HCT116 (cell line): ENCODE results near the gene SCML2. TPM values are rescaled to one million over a fixed set of nuclear protein-coding genes. Genes with fewer than 3 reads are reported as not detected.
"Not testable (repeated sequence)": the region's sequence is repeated elsewhere in the genome, so short reads cannot be mapped to it uniquely, and the experiment has no call there.

Source experiments
- ATAC-seq: fragments of 200-7000 bp; cut with Tn5 transposase; 2 replicates; pipeline ENCODE4 v1.9.1; 2020; ENCODE audit warnings: mild to moderate bottlenecking, moderate library complexity
- BruUV-seq: library from RNA; stranded (reverse); fragments of 400-500 nt; replicated peaks from 2 replicates; lab custom pipeline; 2021; lab: Mats Ljungman, UMichigan
- CTCF ChIA-PET: fragments of 300-600 bp; sonication (Branson Sonifier 250); formaldehyde crosslinking; loops from one replicate; lab custom pipeline; 2021; ENCODE audit warnings: antibody characterized with exemption; lab: Charles Lee
- POLR2A ChIA-PET: fragments of 300-600, 350-600 bp; sonication (Branson Sonifier 250); formaldehyde crosslinking; loops from one replicate; lab custom pipeline; 2021; ENCODE audit warnings: antibody characterized with exemption; lab: Charles Lee
- RAD21 ChIA-PET, 2 experiments: fragments of 300-600 bp; sonication (Branson Sonifier 250); formaldehyde crosslinking; loops; one replicate each; lab custom pipeline; 2023; ENCODE audit warnings: low total read pairs in 2 of 2; ENCODE audit not compliant: uncharacterized antibody in 2 of 2, unreplicated experiment in 2 of 2, low non-redundant PET in 1 of 2; lab: Charles Lee
- DNase-seq: peaks from one replicate; pipeline ENCODE4 v3.0.0-alpha.2; 2010; ENCODE audit warnings: low read depth, low spot score
- H2AFZ ChIP-seq: fragments of 200-600 bp; shearing (Covaris generic), sonication (generic); 2 replicates; pipeline ENCODE4 v1.6.1; 2017; ENCODE audit warnings: low read depth, mixed run types, mixed read lengths, antibody characterized with exemption, low read length; ENCODE audit not compliant: poor library complexity, severe bottlenecking
- H3K27ac ChIP-seq: 2 replicates; pipeline ENCODE4 v1.5.1; 2012; ENCODE audit warnings: low read depth, low read length
- H3K27me3 ChIP-seq: fragments of 200-600 bp; sonication (generic); 2 replicates; pipeline ENCODE4 v1.6.1; 2016; ENCODE audit warnings: mixed run types, low read length, mixed read lengths; ENCODE audit not compliant: insufficient read depth
- H3K36me3 ChIP-seq, 2 experiments: fragments of 200-500 bp in 1 of 2; fragments of 200-600 bp in 1 of 2; sonication (Bioruptor generic) in 1 of 2; sonication (generic) in 1 of 2; 2 replicates each; pipeline versions ENCODE4 v1.5.1 to v1.6.1; 2014 to 2016; ENCODE audit warnings: low read length in 2 of 2, inconsistent platforms in 1 of 2, mixed read lengths in 1 of 2, mixed run types in 1 of 2; ENCODE audit not compliant: insufficient read depth in 2 of 2, control insufficient read depth in 1 of 2
- H3K4me1 ChIP-seq, 2 experiments: fragments of 200-600 bp in 1 of 2; sonication (generic) in 1 of 2; 2 replicates each; pipeline versions ENCODE4 v1.5.1 to v1.6.1; 2012 to 2017; ENCODE audit warnings: low read length in 2 of 2, inconsistent platforms in 1 of 2, mild to moderate bottlenecking in 1 of 2, mixed read lengths in 1 of 2, mixed run types in 1 of 2, moderate library complexity in 1 of 2; ENCODE audit not compliant: insufficient read depth in 2 of 2, control insufficient read depth in 1 of 2
- H3K4me2 ChIP-seq: fragments of 200-600 bp; sonication (generic); 2 replicates; pipeline ENCODE4 v1.6.1; 2017; ENCODE audit warnings: mixed run types, low read length, mixed read lengths
- H3K4me3 ChIP-seq, 2 experiments: fragments of 200-600 bp in 1 of 2; sonication (generic) in 1 of 2; replicated peaks in 1 of 2; 2 replicates each; pipeline ENCODE4 v1.5.1; 2011 to 2016; ENCODE audit warnings: low read length in 2 of 2, control low read depth in 1 of 2, low read depth in 1 of 2, mild to moderate bottlenecking in 1 of 2, mixed read lengths in 1 of 2, mixed run types in 1 of 2
- H3K79me2 ChIP-seq: fragments of 200-600 bp; sonication (generic); 2 replicates; pipeline ENCODE4 v1.6.1; 2017; ENCODE audit warnings: mild to moderate bottlenecking, mixed run types, low read length, moderate library complexity, mixed read lengths; ENCODE audit not compliant: insufficient read depth
- H3K9ac ChIP-seq: fragments of 200-600 bp; sonication (generic); 2 replicates; pipeline ENCODE4 v1.6.1; 2016; ENCODE audit warnings: low read length, mixed read lengths
- H3K9me2 ChIP-seq: fragments of 200-600 bp; sonication (generic), shearing (Covaris generic); 2 replicates; pipeline ENCODE4 v1.6.1; 2017; ENCODE audit warnings: mixed run types, mild to moderate bottlenecking, moderate library complexity; ENCODE audit not compliant: insufficient read depth
- H3K9me3 ChIP-seq, 2 experiments: fragments of 200-500 bp in 1 of 2; fragments of 200-600 bp in 1 of 2; sonication (Bioruptor generic) in 1 of 2; sonication (generic) in 1 of 2; 2 replicates each; pipeline ENCODE4 v1.6.1; 2014 to 2017; ENCODE audit warnings: low read length in 2 of 2, mixed read lengths in 2 of 2, inconsistent platforms in 1 of 2, low read depth in 1 of 2, mild to moderate bottlenecking in 1 of 2, mixed run types in 1 of 2, moderate library complexity in 1 of 2; ENCODE audit not compliant: control insufficient read depth in 1 of 2, insufficient read depth in 1 of 2
- H4K20me1 ChIP-seq: fragments of 200-600 bp; sonication (generic), shearing (Covaris generic); 2 replicates; pipeline ENCODE4 v1.6.1; 2017; ENCODE audit warnings: mixed run types, mild to moderate bottlenecking, moderate library complexity; ENCODE audit not compliant: insufficient read depth
- CBX3 ChIP-seq: IDR thresholded peaks from 2 replicates; pipeline ENCODE4 v1.6.1; 2012; ENCODE audit warnings: low read depth
- EZH2 ChIP-seq: fragments of 200-600 bp; sonication (generic); IDR thresholded peaks from 2 replicates; pipeline ENCODE4 v1.6.1; 2017; ENCODE audit warnings: antibody characterized with exemption, mixed run types
- FOSL1 ChIP-seq: IDR thresholded peaks from 2 replicates; pipeline ENCODE4 v1.6.1; 2012; ENCODE audit warnings: low read depth
- ZFX ChIP-seq: fragments of 450-650 bp; IDR thresholded peaks from 2 replicates; pipeline ENCODE4 v1.6.1; 2017
- intact Hi-C: fragments of 100-400 bp; cut with micrococcal nuclease; formaldehyde crosslinking; loops from 2 replicates; pipeline ENCODE4 v1.10.0; 2022
- total RNA-seq: library from RNA; stranded (reverse); gene quantifications from one replicate; pipeline ENCODE4 v1.2.1, GENCODE V29; 2021; ENCODE audit not compliant: unreplicated experiment

SCML2 gene
- total RNA-seq, 1 experiment from 2014 or later = 5.2 TPM

GRCh38 chrX:18252644-18253359, 101.7 kb downstream of the SCML2 start:
- no peaks in the 10 kb centered on the region for H3K36me3 ChIP-seq
- H3K27me3 ChIP-seq = no peaks in the 10 kb centered on the region
- RAD21 ChIA-PET = no interaction called here
- H3K4me3 ChIP-seq = no peak overlapping the region
- no peaks in the 10 kb centered on the region for H3K79me2 ChIP-seq
- no peaks in the 10 kb centered on the region for H4K20me1 ChIP-seq
- H3K27ac ChIP-seq = no peak overlapping the region
- no peaks in the 10 kb centered on the region for H3K9me3 ChIP-seq
- no peaks in the 10 kb centered on the region for H3K4me1 ChIP-seq
- TF ChIP-seq CBX3 (no peak), ZFX (no peak), FOSL1 (no peak), EZH2 (no peak)
- no TSS peak for BruUV-seq
- no peak for DNase-seq
- no peak overlapping the region for H3K9ac ChIP-seq
- no peak overlapping the region for H2AFZ ChIP-seq
- POLR2A ChIA-PET = no interaction called here
- no peak for ATAC-seq
- intact Hi-C loops = no loop called here
- no peak overlapping the region for H3K4me2 ChIP-seq
- CTCF ChIA-PET = no interaction called here
- no peaks in the 10 kb centered on the region for H3K9me2 ChIP-seq

- H4K20me1 ChIP-seq, H3K4me3 ChIP-seq, H2AFZ ChIP-seq, H3K79me2 ChIP-seq, BruUV-seq, H3K9ac ChIP-seq, POLR2A ChIA-PET, RAD21 ChIA-PET, DNase-seq, H3K4me1 ChIP-seq, CTCF ChIA-PET, H3K27ac ChIP-seq, H3K9me3 ChIP-seq, H3K9me2 ChIP-seq, H3K27me3 ChIP-seq, H3K4me2 ChIP-seq, ATAC-seq, intact Hi-C loops, H3K36me3 ChIP-seq: not testable (repeated sequence)
Measured at GRCh38 chrX:18229646-18230045, 124.8 kb downstream of the SCML2 start.
